HG03575 (cell line): ENCODE measurements around the gene TRA2A.
"Not testable (repeated sequence)": the region's sequence is repeated elsewhere in the genome, so short reads cannot be mapped to it uniquely, and the experiment has no call there.

ENCODE experiments used
- ATAC-seq: cut with Tn5 transposase; IDR thresholded peaks from one replicate; pipeline ENCODE4 v1.9.1; 2021; ENCODE audit not compliant: unreplicated experiment, insufficient number of reproducible peaks, low FRiP score; ENCODE audit errors: extremely low read depth

The TRA2A gene

DNA sequence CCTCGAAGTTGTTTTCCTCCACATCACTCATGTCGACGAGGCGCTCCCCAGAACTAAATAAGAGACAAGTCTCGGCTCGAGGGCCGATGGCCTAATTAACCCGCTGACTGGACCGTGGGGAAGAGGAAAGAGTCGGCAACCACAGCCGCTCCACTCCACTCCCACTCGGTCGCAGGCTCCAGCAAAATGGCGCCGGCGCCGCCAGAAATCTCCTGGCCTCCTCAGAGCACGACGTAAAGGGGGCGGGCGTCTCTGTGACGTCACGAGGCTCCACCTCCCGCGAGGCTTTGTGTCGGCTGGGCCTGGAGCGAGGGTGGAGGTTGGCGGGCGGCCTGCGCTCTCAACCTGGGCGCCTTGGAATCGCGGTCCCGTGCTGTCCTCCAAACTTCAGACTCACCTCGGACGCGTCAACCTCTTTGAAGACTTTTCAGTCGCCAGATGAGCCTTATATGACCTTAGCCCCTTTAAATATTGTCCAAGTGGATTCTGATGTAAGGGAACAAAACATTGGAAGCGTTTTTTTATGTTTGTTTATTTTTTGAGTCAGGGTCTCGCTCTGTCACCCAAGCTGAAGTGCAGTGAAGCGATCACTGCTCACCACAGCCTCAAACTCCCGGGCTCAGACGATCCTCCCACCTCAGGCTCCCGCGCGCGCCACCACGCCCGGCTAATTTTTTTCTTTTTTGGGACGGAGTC lies at the start of gene TRA2A:
TSS of gene TRA2A (minus strand) at position 188 of the 696 bp plus-strand sequence. CDS start at position 31, 157 bp downstream.
- peak; percentile 47 for ATAC-seq

- ATAC-seq: no peak
Measured at GRCh38 chr7:23570592-23571200, 38.9 kb upstream of the TRA2A start.

- ATAC-seq: no peak
Measured at GRCh38 chr7:23558303-23558702, 26.5 kb upstream of the TRA2A start.

GRCh38 chr7:23547662-23548061 lies 15.9 kb upstream of the TRA2A start:
- no peak for ATAC-seq

GRCh38 chr7:23546897-23547572 lies 15.3 kb upstream of the TRA2A start:
- ATAC-seq: no peak

- no peak for ATAC-seq
Measured at GRCh38 chr7:23545493-23545892, 13.7 kb upstream of the TRA2A start.

GRCh38 chr7:23544913-23545354 lies 13.2 kb upstream of the TRA2A start:
- ATAC-seq: no peak

- no peak for ATAC-seq
Measured at GRCh38 chr7:23542752-23543151, 11.0 kb upstream of the TRA2A start.

GRCh38 chr7:23539494-23539907 lies 7.7 kb upstream of the TRA2A start:
- ATAC-seq: no peak

DNA sequence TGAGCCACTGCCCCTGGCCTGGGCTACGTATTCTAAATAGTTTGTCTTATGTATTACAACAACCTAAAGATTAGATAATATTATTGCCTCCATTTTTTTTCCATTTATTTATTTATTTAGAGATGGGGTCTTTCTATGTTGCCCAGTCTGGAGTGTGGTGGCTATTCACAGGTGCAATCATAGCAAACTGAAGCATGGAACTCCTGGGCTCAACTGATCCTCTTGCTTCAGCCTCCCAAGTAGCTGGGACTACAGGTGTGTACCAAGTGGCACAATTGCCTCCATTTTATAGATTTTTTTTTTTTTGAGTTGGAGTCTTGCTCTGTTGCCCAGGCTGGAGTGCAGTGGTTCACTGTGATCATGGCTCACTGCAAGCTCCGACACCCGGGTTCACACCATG lies 6.5 kb upstream of the TRA2A start:
- no peak for ATAC-seq

DNA sequence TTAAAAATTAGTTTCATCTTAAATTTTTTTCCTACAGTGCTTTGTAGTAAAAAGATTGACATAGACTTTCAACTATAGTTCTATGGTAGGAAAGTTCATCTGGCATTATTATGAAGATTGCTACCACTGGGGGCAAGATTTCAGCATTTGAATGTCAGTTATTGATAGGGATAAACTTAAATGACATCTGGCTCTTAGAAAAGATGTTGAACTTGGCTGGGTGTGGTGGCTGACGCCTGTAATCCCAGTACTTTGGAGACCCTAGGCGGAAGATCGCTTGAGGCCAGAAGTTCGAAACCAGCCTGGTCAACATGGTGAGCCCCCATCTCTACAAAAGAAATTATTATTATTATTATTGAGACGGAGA lies 1.4 kb upstream of the TRA2A start:
- ATAC-seq: no peak

DNA sequence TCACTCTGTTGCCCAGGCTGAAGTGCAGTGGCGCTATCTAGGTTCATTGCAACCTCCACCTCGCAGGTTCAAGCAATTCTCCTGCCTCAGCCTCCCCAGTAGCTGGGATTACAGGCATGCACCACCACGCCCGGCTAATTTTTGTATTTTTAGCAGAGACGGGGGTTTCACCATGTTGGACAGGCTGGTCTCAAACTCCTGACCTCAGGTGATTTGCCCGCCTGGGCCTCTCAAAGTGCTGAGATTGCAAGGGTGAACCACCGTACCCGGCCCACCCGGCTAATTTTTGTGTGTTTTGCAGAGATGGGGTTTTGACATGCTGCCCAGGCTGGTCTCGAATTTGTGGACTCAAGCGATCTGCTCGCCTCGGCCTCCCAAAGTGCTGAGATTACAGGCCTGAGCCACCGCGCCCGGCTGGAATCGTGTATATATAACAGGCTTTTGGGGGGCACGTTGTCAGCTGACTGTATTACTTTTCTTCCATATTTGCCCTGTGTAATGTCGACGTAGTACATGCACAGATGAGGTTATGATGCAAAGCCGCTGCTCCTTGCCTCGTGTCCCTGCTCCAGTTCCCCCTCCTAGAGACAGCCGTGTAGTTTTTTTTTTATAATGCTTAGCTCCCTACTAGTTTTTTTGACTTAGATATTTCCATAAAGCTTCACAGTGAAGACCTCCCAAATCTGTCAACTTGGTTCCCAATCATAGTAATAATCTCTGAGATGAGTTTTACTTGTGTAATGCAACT lies 883 bp upstream of the TRA2A start:
- no peak for ATAC-seq

- ATAC-seq: peak; percentile 7
Measured at GRCh38 chr7:23531050-23531793, 559 bp downstream of the TRA2A start.

DNA sequence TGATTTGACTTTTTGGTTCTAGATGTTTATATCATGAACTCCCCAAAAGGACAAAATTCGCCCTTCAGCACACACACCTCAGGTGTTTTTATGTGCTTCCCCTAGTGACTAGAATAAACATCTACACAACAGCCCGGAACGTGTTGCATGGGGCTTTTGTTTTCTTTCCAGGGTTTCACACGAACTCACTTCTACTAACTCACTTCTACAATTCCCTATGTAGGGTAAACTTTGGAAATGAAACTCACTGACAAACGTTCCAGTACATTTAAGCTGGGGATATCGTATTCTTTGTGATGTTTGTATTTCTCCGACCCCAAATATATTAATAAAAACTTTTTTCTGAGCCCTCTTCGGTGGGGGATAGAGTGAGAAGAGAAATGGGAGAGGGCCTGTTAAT lies 1.4 kb downstream of the TRA2A start:
- no peak for ATAC-seq

GRCh38 chr7:23529262-23529859 lies 2.4 kb downstream of the TRA2A start:
- no peak for ATAC-seq

DNA sequence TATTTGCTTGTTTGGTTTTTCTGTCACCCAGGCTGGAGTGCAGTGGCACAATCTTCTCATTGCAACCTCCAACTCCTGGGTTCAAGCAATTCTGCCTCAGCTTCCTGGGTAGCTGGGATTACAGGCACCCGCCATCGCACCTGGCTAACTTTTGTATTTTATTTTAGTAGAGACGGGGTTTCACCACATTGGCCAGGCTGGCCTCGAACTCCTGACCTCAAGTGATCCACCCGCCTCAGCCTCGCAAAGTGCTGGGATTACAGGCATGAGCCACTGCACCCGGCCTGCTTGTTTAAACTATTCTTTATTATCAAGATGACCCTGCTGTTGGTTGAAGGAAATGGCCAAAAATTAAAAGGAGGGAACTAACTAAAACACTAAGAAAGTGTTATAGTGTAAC lies 6.2 kb downstream of the TRA2A start:
- ATAC-seq: not testable (repeated sequence)

DNA sequence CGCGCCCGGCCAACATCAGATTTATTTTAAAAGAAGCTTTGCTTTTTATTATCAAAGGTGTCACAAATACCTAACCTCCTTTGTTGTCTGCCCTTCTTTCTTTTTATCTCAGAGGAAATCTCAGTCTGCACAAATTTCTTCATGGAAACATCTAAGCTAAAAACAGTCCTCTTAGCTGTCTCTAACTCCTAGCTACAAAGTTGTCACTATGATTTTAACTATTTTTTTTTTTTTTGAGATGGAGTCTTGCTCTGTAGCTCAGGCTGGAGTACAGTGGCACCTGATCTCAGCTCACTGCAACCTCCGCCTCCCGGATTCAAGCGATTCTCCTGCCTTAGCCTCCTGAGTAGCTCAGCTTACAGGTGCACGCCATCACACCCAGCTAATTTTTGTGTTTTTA lies 7.3 kb downstream of the TRA2A start:
- no peak for ATAC-seq

DNA sequence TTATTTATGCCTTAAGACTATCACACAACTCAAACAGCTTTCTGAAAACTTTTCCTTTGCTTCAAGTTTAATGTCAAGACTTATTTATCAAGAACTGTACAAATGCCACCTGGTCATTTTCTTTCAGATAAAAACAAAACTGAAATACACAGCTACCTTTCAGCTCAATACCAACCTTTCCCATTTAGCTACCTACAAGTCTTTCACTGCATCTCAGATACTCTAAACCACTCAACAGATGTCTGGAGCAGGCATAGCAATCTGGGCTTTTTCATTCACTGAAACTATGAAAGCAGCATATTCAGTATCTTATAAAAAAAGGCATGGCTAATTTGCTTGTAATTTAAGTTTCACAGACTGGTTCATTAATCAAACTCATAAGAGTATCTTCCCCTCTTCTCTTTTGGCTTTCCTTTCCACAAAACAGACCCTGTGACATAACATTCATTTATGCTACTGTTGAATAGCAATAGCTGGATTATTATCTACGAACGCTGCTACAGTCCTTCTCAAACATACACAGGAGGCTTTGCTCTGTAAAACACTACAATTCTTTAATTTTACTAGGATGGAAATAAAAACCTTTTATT lies 8.2 kb downstream of the TRA2A start:
- no peak for ATAC-seq
